SK-N-SH treated with all-trans-retinoic acid at 6 μM for 48 hours (cell line): ENCODE measurements around the gene ALDH16A1.

Experiments
- ARNTL ChIP-seq: fragments of 450-650 bp; formaldehyde crosslinking; IDR thresholded peaks from 2 replicates; pipeline ENCODE4 v1.5.0; 2020; ENCODE audit warnings: low read depth, mild to moderate bottlenecking, moderate library complexity, borderline replicate concordance
- CREB5 ChIP-seq: fragments of 250-450 bp; sonication (Bioruptor Pico); IDR thresholded peaks from 2 replicates; pipeline ENCODE4 v1.5.1; 2020; ENCODE audit warnings: low read depth, mild to moderate bottlenecking, moderate library complexity
- ESRRG ChIP-seq: fragments of 250-450 bp; sonication (Bioruptor Pico); IDR thresholded peaks from 2 replicates; pipeline ENCODE4 v1.6.1; 2021; ENCODE audit warnings: mild to moderate bottlenecking
- OSR1 ChIP-seq: fragments of 250-450 bp; sonication (Bioruptor Pico); IDR thresholded peaks from 2 replicates; pipeline ENCODE4 v1.8.0; 2022; ENCODE audit warnings: moderate library complexity, mild to moderate bottlenecking, inconsistent platforms
- PPARA ChIP-seq: fragments of 250-450 bp; sonication (Bioruptor Pico); IDR thresholded peaks from 2 replicates; pipeline ENCODE4 v1.5.0; 2020; ENCODE audit warnings: mild to moderate bottlenecking, borderline replicate concordance
- RARB ChIP-seq: fragments of 250-450 bp; sonication (Bioruptor Pico); IDR thresholded peaks from 2 replicates; pipeline ENCODE4 v1.8.0; 2021; ENCODE audit warnings: mild to moderate bottlenecking, moderate library complexity
- SNAI2 ChIP-seq: fragments of 250-450 bp; sonication (Bioruptor Pico); IDR thresholded peaks from 2 replicates; pipeline ENCODE4 v1.5.0; 2020; ENCODE audit warnings: mild to moderate bottlenecking, moderate library complexity
- TOX ChIP-seq: fragments of 250-450 bp; sonication (Bioruptor Pico); IDR thresholded peaks from 2 replicates; pipeline ENCODE4 v1.8.0; 2021; ENCODE audit warnings: mild to moderate bottlenecking, moderate library complexity, borderline replicate concordance
- ZC3H10 ChIP-seq: fragments of 250-450 bp; sonication (Bioruptor Pico); IDR thresholded peaks from 2 replicates; pipeline ENCODE4 v1.5.1; 2021; ENCODE audit warnings: mild to moderate bottlenecking, moderate library complexity
- ZFP3 ChIP-seq: fragments of 250-450 bp; sonication (Bioruptor Pico); IDR thresholded peaks from 2 replicates; pipeline ENCODE4 v1.5.0; 2020; ENCODE audit warnings: mild to moderate bottlenecking, moderate library complexity
- ZFP30 ChIP-seq: fragments of 450-650 bp; formaldehyde crosslinking; IDR thresholded peaks from 2 replicates; pipeline ENCODE4 v1.5.0; 2022; ENCODE audit warnings: mild to moderate bottlenecking, moderate library complexity
- ZNF70 ChIP-seq: fragments of 450-650 bp; formaldehyde crosslinking; IDR thresholded peaks from 2 replicates; pipeline ENCODE4 v1.5.0; 2020; ENCODE audit warnings: mild to moderate bottlenecking, moderate library complexity
- TF ChIP-seq, protein P1 (sequence below): fragments of 250-450 bp; sonication (Bioruptor Pico); IDR thresholded peaks from 2 replicates; pipeline ENCODE4 v1.8.0; 2021; ENCODE audit warnings: low read depth, mild to moderate bottlenecking, moderate library complexity, borderline replicate concordance
- TF ChIP-seq, protein P2 (sequence below): fragments of 250-450 bp; sonication (Bioruptor Pico); IDR thresholded peaks from 2 replicates; pipeline ENCODE4 v1.5.0; 2020; ENCODE audit warnings: mild to moderate bottlenecking, moderate library complexity

DNA sequence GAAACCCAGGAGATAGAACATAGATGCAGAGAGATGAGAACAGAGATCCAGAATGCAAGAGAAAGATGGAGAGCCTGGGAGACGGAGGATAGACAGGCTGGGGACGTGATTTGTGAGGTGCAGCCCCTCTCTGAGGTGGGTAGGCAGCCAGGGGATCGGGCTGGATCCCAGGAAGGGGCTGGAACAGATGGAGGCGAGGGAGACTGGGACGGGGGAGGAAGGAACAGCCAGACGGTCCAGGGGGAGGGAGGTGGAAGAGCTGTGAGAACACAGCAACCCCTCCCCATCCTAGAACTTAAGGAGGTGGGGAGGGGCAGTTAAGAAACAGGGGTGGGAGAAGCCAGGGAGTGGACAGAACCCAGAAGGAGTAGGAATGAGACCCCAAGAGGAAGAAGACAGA is 14.8 kb upstream of the ALDH16A1 start:
- TF ChIP-seq ZFP30 (no peak), ESRRG (CRISPR knock-in tag) (no peak), ZFP3 (CRISPR knock-in tag) (no peak), SNAI2 (CRISPR knock-in tag) (no peak), RARB (CRISPR knock-in tag) (no peak), CREB5 (no peak), TOX (CRISPR knock-in tag) (no peak), ARNTL (CRISPR knock-in tag) (no peak), ZC3H10 (CRISPR knock-in tag) (no peak), OSR1 (no peak), PPARA (no peak), ZNF70 (CRISPR knock-in tag) (no peak)
- TF ChIP-seq, protein P1, sequence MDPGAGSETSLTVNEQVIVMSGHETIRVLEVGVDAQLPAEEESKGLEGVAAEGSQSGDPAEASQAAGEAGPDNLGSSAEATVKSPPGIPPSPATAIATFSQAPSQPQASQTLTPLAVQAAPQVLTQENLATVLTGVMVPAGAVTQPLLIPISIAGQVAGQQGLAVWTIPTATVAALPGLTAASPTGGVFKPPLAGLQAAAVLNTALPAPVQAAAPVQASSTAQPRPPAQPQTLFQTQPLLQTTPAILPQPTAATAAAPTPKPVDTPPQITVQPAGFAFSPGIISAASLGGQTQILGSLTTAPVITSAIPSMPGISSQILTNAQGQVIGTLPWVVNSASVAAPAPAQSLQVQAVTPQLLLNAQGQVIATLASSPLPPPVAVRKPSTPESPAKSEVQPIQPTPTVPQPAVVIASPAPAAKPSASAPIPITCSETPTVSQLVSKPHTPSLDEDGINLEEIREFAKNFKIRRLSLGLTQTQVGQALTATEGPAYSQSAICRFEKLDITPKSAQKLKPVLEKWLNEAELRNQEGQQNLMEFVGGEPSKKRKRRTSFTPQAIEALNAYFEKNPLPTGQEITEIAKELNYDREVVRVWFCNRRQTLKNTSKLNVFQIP = no peak
- TF ChIP-seq, protein P2, sequence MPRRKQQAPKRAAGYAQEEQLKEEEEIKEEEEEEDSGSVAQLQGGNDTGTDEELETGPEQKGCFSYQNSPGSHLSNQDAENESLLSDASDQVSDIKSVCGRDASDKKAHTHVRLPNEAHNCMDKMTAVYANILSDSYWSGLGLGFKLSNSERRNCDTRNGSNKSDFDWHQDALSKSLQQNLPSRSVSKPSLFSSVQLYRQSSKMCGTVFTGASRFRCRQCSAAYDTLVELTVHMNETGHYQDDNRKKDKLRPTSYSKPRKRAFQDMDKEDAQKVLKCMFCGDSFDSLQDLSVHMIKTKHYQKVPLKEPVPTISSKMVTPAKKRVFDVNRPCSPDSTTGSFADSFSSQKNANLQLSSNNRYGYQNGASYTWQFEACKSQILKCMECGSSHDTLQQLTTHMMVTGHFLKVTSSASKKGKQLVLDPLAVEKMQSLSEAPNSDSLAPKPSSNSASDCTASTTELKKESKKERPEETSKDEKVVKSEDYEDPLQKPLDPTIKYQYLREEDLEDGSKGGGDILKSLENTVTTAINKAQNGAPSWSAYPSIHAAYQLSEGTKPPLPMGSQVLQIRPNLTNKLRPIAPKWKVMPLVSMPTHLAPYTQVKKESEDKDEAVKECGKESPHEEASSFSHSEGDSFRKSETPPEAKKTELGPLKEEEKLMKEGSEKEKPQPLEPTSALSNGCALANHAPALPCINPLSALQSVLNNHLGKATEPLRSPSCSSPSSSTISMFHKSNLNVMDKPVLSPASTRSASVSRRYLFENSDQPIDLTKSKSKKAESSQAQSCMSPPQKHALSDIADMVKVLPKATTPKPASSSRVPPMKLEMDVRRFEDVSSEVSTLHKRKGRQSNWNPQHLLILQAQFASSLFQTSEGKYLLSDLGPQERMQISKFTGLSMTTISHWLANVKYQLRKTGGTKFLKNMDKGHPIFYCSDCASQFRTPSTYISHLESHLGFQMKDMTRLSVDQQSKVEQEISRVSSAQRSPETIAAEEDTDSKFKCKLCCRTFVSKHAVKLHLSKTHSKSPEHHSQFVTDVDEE (CRISPR knock-in tag) = no peak
